Neural cell (in vitro differentiated cells): Measurements from ENCODE around the gene OBP2A. TPM values are rescaled to one million over a fixed set of nuclear protein-coding genes. Genes with fewer than 3 reads are reported as not detected.

Experiments used
- H2AFZ ChIP-seq: fragments of 200-600, 300-800 bp; sonication (generic), shearing (Covaris generic); 2 replicates; pipeline ENCODE4 v1.6.0; 2014; ENCODE audit warnings: low read depth, mild to moderate bottlenecking, antibody characterized with exemption, low read length, moderate library complexity
- H3F3A ChIP-seq: fragments of 200-600 bp; shearing (Covaris generic); 2 replicates; pipeline ENCODE4 v1.6.1; 2016; ENCODE audit warnings: mild to moderate bottlenecking, moderate library complexity, mixed read lengths, antibody characterized with exemption, low read length; ENCODE audit not compliant: insufficient read depth, poor library complexity, severe bottlenecking
- H3K27ac ChIP-seq: fragments of 200-600, 300-800 bp; sonication (generic), shearing (Covaris generic); 2 replicates; pipeline ENCODE4 v1.5.1; 2014; ENCODE audit warnings: mild to moderate bottlenecking, low read length, moderate library complexity
- H3K27me3 ChIP-seq: fragments of 300-800, 200-600 bp; sonication (generic), shearing (Covaris generic); 2 replicates; pipeline ENCODE4 v1.6.0; 2014; ENCODE audit warnings: mild to moderate bottlenecking, low read depth, low read length, moderate library complexity; ENCODE audit not compliant: insufficient read depth
- H3K36me3 ChIP-seq: fragments of 300-800, 200-600 bp; sonication (generic), shearing (Covaris generic); 2 replicates; pipeline ENCODE4 v1.5.1; 2014; ENCODE audit warnings: mild to moderate bottlenecking, antibody characterized with exemption, low read length, moderate library complexity; ENCODE audit not compliant: insufficient read depth
- H3K4me2 ChIP-seq: fragments of 300-800, 200-600 bp; sonication (generic), shearing (Covaris generic); 2 replicates; pipeline ENCODE4 v1.6.0; 2014; ENCODE audit warnings: mild to moderate bottlenecking, low read length
- H3K4me3 ChIP-seq: fragments of 300-800, 200-600 bp; sonication (generic), shearing (Covaris generic); 2 replicates; pipeline ENCODE4 v1.5.1; 2014; ENCODE audit warnings: mild to moderate bottlenecking, low read length, moderate library complexity
- H3K79me2 ChIP-seq: fragments of 200-600 bp; shearing (Covaris generic); replicated peaks from 2 replicates; pipeline ENCODE4 v1.6.0; 2014; ENCODE audit warnings: mild to moderate bottlenecking, low read length, moderate library complexity; ENCODE audit not compliant: insufficient read depth
- H3K9ac ChIP-seq: fragments of 300-800, 200-600 bp; sonication (generic), shearing (Covaris generic); 2 replicates; pipeline ENCODE4 v1.6.1; 2016; ENCODE audit warnings: mild to moderate bottlenecking, low read length, mixed read lengths
- H3K9me2 ChIP-seq: fragments of 200-600 bp; shearing (Covaris generic); 2 replicates; pipeline ENCODE4 v1.6.1; 2016; ENCODE audit warnings: mild to moderate bottlenecking, low read length, mixed read lengths; ENCODE audit not compliant: insufficient read depth
- H3K9me3 ChIP-seq: fragments of 200-600, 300-800 bp; sonication (generic), shearing (Covaris generic); 2 replicates; pipeline ENCODE4 v1.6.1; 2016; ENCODE audit warnings: mild to moderate bottlenecking, mixed run types, low read length, moderate library complexity, mixed read lengths
- H4K20me1 ChIP-seq: fragments of 200-600 bp; shearing (Covaris generic); 2 replicates; pipeline ENCODE4 v1.6.1; 2016; ENCODE audit warnings: mild to moderate bottlenecking, mixed run types; ENCODE audit not compliant: insufficient read depth
- CTCF ChIP-seq: fragments of 450-650 bp; IDR thresholded peaks from 2 replicates; pipeline ENCODE4 v1.5.1; 2014; ENCODE audit warnings: antibody characterized with exemption, mild to moderate bottlenecking, moderate library complexity; ENCODE audit not compliant: poor library complexity, severe bottlenecking
- EP300 ChIP-seq: fragments of 450-650 bp; conservative IDR thresholded peaks from 2 replicates; pipeline ENCODE4 v1.6.1; 2014; ENCODE audit warnings: antibody characterized with exemption, mild to moderate bottlenecking, moderate library complexity; ENCODE audit not compliant: poor library complexity, severe bottlenecking
- EZH2 ChIP-seq: fragments of 200-600, 300-800 bp; shearing (Covaris generic), sonication (generic); IDR thresholded peaks from 2 replicates; pipeline ENCODE4 v1.6.1; 2014; ENCODE audit warnings: antibody characterized with exemption, low read length, borderline replicate concordance, mild to moderate bottlenecking; ENCODE audit not compliant: insufficient read depth, poor library complexity, severe bottlenecking
- MXI1 ChIP-seq: fragments of 450-650 bp; conservative IDR thresholded peaks from 2 replicates; pipeline ENCODE4 v1.6.1; 2014; ENCODE audit warnings: antibody characterized with exemption, mild to moderate bottlenecking; ENCODE audit not compliant: poor library complexity, severe bottlenecking
- POLR2AphosphoS5 ChIP-seq: IDR thresholded peaks from 2 replicates; pipeline ENCODE4 v1.6.1; 2012
- RAD21 ChIP-seq: fragments of 450-650 bp; conservative IDR thresholded peaks from 2 replicates; pipeline ENCODE4 v1.6.1; 2014; ENCODE audit warnings: antibody characterized with exemption, mild to moderate bottlenecking, moderate library complexity
- SMC3 ChIP-seq: fragments of 450-650 bp; conservative IDR thresholded peaks from 2 replicates; pipeline ENCODE4 v1.6.1; 2014; ENCODE audit warnings: antibody characterized with exemption, mild to moderate bottlenecking, moderate library complexity; ENCODE audit not compliant: poor library complexity
- TAF1 ChIP-seq: IDR thresholded peaks from 2 replicates; pipeline ENCODE4 v1.6.1; 2012; ENCODE audit warnings: low read depth
- polyA plus RNA-seq: library from polyadenylated mRNA; depleted of rRNA; stranded (reverse); fragments of >200 nt; gene quantifications from 2 replicates; pipeline ENCODE4 v1.2.3, GENCODE V29; 2014
- TF ChIP-seq, protein P1 (sequence below): IDR thresholded peaks from 2 replicates; pipeline ENCODE4 v1.6.1; 2012; ENCODE audit warnings: borderline replicate concordance

Gene OBP2A
- polyA plus RNA-seq, 1 donor from 2014 or later: not detected

DNA sequence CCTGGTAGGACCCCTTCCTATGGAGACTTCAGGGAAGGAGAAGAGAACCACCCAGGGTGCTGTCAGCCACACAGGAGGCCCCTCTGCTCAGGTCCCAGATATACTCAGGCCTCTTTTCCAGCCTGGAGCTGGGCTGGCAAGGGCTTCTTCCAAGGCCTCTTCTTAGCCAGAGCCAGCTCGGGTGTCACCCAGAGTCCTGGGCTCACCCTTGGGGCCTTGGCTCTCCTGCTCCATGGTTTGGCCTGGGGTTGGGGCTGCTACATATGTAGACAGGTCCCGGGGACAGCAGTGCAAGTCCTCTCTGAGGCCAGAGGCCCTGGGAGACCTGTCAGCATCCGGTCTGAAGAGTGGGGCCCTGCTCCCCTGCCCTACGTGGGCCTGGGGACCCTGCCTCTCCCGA, 38.4 kb downstream of the OBP2A start:
- peaks cover 4% of the 10 kb centered on the region for H3K27me3 ChIP-seq
- H3K9me3 ChIP-seq: no peaks in the 10 kb centered on the region
- no peak overlapping the region for H3K27ac ChIP-seq
- no peaks in the 10 kb centered on the region for H3K79me2 ChIP-seq
- TF ChIP-seq TAF1 (no peak), EZH2 (no peak), POLR2AphosphoS5 (no peak), CTCF (no peak)
- H3K9me2 ChIP-seq: no peaks in the 10 kb centered on the region
- no peaks in the 10 kb centered on the region for H3F3A ChIP-seq
- H2AFZ ChIP-seq: no peak overlapping the region
- no peaks in the 10 kb centered on the region for H4K20me1 ChIP-seq
- H3K36me3 ChIP-seq: no peaks in the 10 kb centered on the region
- H3K9ac ChIP-seq: no peak overlapping the region
- no peak overlapping the region for H3K4me3 ChIP-seq
- H3K4me2 ChIP-seq: no peak overlapping the region

GRCh38 chr9:135584934-135585333, 39.0 kb downstream of the OBP2A start:
- Histone ChIP-seq H4K20me1 (no peaks in the 10 kb centered on the region), H3K36me3 (no peaks in the 10 kb centered on the region), H3K9me3 (no peaks in the 10 kb centered on the region), H3K27ac (no peak overlapping the region), H3K9me2 (no peaks in the 10 kb centered on the region), H3F3A (no peaks in the 10 kb centered on the region), H3K9ac (no peak overlapping the region), H3K79me2 (no peaks in the 10 kb centered on the region), H3K4me2 (no peak overlapping the region), H3K4me3 (no peak overlapping the region), H2AFZ (no peak overlapping the region), H3K27me3 (no peaks in the 10 kb centered on the region)
- TF ChIP-seq RAD21: no peak
- TF ChIP-seq EZH2: no peak
- no peak for TF ChIP-seq EP300
- no peak for TF ChIP-seq MXI1
- TF ChIP-seq, protein P1, sequence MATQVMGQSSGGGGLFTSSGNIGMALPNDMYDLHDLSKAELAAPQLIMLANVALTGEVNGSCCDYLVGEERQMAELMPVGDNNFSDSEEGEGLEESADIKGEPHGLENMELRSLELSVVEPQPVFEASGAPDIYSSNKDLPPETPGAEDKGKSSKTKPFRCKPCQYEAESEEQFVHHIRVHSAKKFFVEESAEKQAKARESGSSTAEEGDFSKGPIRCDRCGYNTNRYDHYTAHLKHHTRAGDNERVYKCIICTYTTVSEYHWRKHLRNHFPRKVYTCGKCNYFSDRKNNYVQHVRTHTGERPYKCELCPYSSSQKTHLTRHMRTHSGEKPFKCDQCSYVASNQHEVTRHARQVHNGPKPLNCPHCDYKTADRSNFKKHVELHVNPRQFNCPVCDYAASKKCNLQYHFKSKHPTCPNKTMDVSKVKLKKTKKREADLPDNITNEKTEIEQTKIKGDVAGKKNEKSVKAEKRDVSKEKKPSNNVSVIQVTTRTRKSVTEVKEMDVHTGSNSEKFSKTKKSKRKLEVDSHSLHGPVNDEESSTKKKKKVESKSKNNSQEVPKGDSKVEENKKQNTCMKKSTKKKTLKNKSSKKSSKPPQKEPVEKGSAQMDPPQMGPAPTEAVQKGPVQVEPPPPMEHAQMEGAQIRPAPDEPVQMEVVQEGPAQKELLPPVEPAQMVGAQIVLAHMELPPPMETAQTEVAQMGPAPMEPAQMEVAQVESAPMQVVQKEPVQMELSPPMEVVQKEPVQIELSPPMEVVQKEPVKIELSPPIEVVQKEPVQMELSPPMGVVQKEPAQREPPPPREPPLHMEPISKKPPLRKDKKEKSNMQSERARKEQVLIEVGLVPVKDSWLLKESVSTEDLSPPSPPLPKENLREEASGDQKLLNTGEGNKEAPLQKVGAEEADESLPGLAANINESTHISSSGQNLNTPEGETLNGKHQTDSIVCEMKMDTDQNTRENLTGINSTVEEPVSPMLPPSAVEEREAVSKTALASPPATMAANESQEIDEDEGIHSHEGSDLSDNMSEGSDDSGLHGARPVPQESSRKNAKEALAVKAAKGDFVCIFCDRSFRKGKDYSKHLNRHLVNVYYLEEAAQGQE: no peak
- no peak for TF ChIP-seq SMC3
- TF ChIP-seq CTCF: no peak
- no peak for TF ChIP-seq TAF1
- TF ChIP-seq POLR2AphosphoS5: no peak
